ENCODE measurements around the gene SMIM23. TPM values are rescaled to one million over a fixed set of nuclear protein-coding genes. Genes with fewer than 3 reads are reported as not detected.

The SMIM23 gene
- total RNA-seq, 1 donor from 2014 or later: not detected

GRCh38 chr5:171823269-171823668, 37.7 kb downstream of the SMIM23 start:
- Mint-ChIP-seq H3K4me3 (ENCODE audit: unreplicated experiment) (no peak overlapping the region), H3K27ac (ENCODE audit: unreplicated experiment) (no peak overlapping the region), H3K4me1 (ENCODE audit: low read depth) (no peaks in the 10 kb centered on the region), H3K36me3 (ENCODE audit: low read depth) (peaks cover 2% of the 10 kb centered on the region), H3K27me3 (ENCODE audit: low read depth) (peaks cover 8% of the 10 kb centered on the region), H3K9me3 (ENCODE audit: low read depth) (peaks cover 15% of the 10 kb centered on the region)
- DNase-seq (ENCODE audit: low spot score): no peak
- TF ChIP-seq, protein P1, sequence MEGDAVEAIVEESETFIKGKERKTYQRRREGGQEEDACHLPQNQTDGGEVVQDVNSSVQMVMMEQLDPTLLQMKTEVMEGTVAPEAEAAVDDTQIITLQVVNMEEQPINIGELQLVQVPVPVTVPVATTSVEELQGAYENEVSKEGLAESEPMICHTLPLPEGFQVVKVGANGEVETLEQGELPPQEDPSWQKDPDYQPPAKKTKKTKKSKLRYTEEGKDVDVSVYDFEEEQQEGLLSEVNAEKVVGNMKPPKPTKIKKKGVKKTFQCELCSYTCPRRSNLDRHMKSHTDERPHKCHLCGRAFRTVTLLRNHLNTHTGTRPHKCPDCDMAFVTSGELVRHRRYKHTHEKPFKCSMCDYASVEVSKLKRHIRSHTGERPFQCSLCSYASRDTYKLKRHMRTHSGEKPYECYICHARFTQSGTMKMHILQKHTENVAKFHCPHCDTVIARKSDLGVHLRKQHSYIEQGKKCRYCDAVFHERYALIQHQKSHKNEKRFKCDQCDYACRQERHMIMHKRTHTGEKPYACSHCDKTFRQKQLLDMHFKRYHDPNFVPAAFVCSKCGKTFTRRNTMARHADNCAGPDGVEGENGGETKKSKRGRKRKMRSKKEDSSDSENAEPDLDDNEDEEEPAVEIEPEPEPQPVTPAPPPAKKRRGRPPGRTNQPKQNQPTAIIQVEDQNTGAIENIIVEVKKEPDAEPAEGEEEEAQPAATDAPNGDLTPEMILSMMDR (IDR thresholded peaks at IDR 0.05): no peak

DNA sequence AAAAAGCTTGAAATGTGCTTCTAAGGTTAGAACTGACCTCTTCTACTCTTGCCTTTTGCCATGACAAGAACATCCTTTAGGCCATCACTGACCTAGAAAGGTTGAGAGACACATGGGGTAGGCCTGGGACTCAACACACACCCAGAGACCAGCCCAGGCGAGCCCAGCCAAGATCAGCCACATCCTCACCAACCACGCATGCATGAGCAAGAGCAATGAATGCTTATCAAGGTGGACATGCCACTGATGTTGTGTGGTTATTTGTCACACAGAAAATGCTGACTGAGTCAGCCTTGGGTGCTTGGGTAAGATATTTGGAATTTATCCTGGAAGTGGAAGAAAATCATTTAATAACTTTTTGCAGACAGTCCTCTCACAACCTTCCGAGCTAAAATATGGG, 39.4 kb downstream of the SMIM23 start:
- H3K4me3 Mint-ChIP-seq (ENCODE audit: unreplicated experiment): no peak overlapping the region
- TF ChIP-seq, protein P1 (IDR thresholded peaks at IDR 0.05): no peak
- no peaks in the 10 kb centered on the region for H3K4me1 Mint-ChIP-seq (ENCODE audit: low read depth)
- peaks cover 2% of the 10 kb centered on the region for H3K36me3 Mint-ChIP-seq (ENCODE audit: low read depth)
- DNase-seq (ENCODE audit: low spot score): no peak
- no peak overlapping the region for H3K27ac Mint-ChIP-seq (ENCODE audit: unreplicated experiment)
- no peaks in the 10 kb centered on the region for H3K27me3 Mint-ChIP-seq (ENCODE audit: low read depth)
- H3K9me3 Mint-ChIP-seq (ENCODE audit: low read depth): peaks cover 31% of the 10 kb centered on the region

- no peak for DNase-seq (ENCODE audit: low spot score)
- TF ChIP-seq, protein P1 (IDR thresholded peaks at IDR 0.05): no peak
- Mint-ChIP-seq H3K4me3 (ENCODE audit: unreplicated experiment) (no peak overlapping the region), H3K4me1 (ENCODE audit: low read depth) (no peaks in the 10 kb centered on the region), H3K27me3 (ENCODE audit: low read depth) (no peaks in the 10 kb centered on the region), H3K36me3 (ENCODE audit: low read depth) (peaks cover 2% of the 10 kb centered on the region), H3K9me3 (ENCODE audit: low read depth) (peaks cover 39% of the 10 kb centered on the region), H3K27ac (ENCODE audit: unreplicated experiment) (no peak overlapping the region)
These were observed 40.5 kb downstream of the SMIM23 start for GRCh38 chr5:171826132-171826531.

- Mint-ChIP-seq H3K27me3 (ENCODE audit: low read depth) (no peaks in the 10 kb centered on the region), H3K9me3 (ENCODE audit: low read depth) (peaks cover 45% of the 10 kb centered on the region), H3K36me3 (ENCODE audit: low read depth) (peaks cover 5% of the 10 kb centered on the region), H3K27ac (ENCODE audit: unreplicated experiment) (no peak overlapping the region), H3K4me3 (ENCODE audit: unreplicated experiment) (no peak overlapping the region), H3K4me1 (ENCODE audit: low read depth) (no peaks in the 10 kb centered on the region)
- DNase-seq (ENCODE audit: low spot score): no peak
- TF ChIP-seq, protein P1 (IDR thresholded peaks at IDR 0.05): no peak
These were observed 41.5 kb downstream of the SMIM23 start for GRCh38 chr5:171827162-171827561.

- Mint-ChIP-seq H3K36me3 (ENCODE audit: low read depth) (peaks cover 5% of the 10 kb centered on the region), H3K4me3 (ENCODE audit: unreplicated experiment) (no peak overlapping the region), H3K4me1 (ENCODE audit: low read depth) (no peaks in the 10 kb centered on the region), H3K27me3 (ENCODE audit: low read depth) (no peaks in the 10 kb centered on the region), H3K27ac (ENCODE audit: unreplicated experiment) (no peak overlapping the region), H3K9me3 (ENCODE audit: low read depth) (peaks cover 48% of the 10 kb centered on the region)
- TF ChIP-seq, protein P1 (IDR thresholded peaks at IDR 0.05): no peak
- DNase-seq (ENCODE audit: low spot score): no peak
These were observed 45.1 kb downstream of the SMIM23 start for GRCh38 chr5:171830686-171831085.

All from chondrocyte (in vitro differentiated cells).